HG03439 (cell line): ENCODE measurements around the gene RGS16.

Experiments used
- ATAC-seq: cut with Tn5 transposase; IDR thresholded peaks from one replicate; pipeline ENCODE4 v1.9.1; 2021; ENCODE audit warnings: mild to moderate bottlenecking, moderate library complexity; ENCODE audit not compliant: unreplicated experiment

The RGS16 gene

DNA sequence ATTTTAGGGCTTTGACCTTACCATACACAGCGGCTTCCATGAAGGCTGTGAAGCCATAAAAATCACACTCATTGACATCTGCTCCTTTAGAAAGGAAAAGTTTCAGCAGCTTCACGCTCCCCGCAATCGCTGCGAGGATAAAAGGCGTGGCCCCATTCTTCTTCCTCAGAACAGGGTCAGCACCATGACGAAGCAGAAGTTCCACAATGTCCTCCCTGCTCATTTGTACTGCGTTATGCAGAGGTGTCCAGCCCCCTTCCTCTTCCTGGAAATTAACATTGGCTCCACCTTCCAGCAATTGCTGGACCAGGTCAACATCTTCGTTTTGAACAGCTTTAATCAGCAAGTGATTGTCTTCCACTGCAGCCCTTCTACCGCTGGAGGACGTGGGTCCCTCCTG is 17.8 kb downstream of the RGS16 start:
- ATAC-seq = no peak

DNA sequence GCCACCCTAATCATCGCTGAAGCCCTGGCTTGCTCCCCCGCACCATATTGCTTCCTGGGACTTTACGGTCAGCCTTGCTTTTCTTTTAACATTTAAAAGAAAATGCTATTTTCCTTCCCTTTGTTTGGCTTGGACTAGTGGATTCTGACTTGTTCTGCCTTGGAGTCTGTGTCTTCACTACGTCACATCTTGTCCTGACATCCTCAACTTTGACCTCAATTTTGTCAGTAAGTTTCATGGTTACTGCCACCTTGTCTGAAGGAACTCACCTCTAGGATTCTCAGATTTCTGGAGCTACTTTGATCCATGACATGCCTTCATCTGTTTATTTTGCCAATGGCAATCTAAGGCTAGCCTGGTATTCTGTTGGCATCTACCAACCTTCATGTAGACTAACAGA is 19.4 kb downstream of the RGS16 start:
- no peak for ATAC-seq

- no peak for ATAC-seq
Observed at GRCh38 chr1:182580736-182581135, 23.5 kb downstream of the RGS16 start.

GRCh38 chr1:182575540-182576149 is 28.5 kb downstream of the RGS16 start:
- ATAC-seq = no peak

- no peak for ATAC-seq
Observed at GRCh38 chr1:182574156-182574555, 30.0 kb downstream of the RGS16 start.

GRCh38 chr1:182570611-182570970 is 33.6 kb downstream of the RGS16 start:
- no peak for ATAC-seq

DNA sequence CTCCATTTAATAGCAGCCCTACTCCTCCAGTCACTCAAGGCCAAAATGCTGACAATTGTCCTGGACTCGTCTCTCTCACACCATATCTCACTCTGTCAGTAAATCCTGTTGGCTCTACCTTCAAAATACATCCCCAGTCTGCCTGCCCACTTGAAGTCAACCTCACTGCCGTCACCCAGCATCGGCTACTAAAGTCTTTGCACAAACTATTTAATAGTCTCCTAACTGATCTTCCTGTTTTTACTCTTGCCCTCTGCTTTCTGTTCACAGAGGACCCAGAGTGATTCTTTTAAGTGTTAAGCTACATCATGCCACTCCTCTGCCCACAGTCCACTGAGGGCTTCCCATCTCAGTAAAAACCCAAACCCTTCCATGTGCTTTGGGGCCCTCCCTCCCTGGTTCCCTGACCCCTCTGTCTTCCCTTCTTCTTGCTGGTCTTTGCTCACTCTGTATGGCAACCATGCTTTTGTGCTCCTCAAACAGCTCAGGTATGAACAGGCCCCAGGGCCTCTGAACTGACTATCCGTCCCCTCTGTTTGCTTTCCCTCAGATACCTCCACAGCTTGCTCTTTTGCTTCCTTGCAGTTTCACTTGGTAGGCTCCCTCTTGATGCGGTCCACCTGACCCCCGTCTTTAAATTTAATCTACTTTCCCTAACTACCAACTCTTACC is 34.1 kb downstream of the RGS16 start:
- no peak for ATAC-seq

- ATAC-seq = no peak
Observed at GRCh38 chr1:182568647-182569284, 35.4 kb downstream of the RGS16 start.

DNA sequence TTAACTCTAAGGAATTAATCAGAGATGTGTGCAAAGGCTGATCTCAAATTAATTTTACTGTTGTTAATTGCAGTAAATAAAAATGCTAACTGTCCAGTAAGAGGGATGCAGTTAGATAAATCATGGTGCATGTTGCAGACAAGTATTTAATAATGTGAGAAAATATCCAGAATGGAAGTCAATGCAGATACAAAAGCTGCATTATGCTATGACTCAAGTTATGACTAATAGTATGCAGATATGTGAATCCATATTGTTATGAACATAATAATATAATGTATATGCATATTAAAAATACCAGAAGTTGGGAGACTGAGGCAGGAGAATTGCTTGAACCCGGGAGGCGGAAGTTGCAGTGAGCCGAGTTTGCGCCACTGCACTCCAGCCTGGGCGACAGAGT is 36.6 kb downstream of the RGS16 start:
- ATAC-seq = no peak

DNA sequence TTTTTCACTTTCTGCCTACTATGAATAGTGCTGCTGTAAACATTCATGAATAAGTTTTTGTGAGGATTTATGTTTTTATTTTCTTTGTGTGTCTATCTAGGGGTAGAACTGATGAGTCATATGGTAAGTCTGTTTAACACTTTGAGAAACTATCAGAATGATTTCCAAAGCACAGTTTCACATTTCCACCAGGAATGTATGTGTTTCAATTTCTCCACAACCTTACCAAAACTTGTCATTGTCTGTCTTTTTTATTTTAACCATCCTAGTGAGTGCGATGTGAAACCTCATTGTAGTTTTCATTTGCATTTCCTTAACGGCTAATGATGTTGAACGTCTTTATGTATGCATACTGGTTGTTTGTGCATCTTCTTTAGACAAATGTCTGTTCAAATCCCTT is 38.7 kb downstream of the RGS16 start:
- ATAC-seq = no peak

DNA sequence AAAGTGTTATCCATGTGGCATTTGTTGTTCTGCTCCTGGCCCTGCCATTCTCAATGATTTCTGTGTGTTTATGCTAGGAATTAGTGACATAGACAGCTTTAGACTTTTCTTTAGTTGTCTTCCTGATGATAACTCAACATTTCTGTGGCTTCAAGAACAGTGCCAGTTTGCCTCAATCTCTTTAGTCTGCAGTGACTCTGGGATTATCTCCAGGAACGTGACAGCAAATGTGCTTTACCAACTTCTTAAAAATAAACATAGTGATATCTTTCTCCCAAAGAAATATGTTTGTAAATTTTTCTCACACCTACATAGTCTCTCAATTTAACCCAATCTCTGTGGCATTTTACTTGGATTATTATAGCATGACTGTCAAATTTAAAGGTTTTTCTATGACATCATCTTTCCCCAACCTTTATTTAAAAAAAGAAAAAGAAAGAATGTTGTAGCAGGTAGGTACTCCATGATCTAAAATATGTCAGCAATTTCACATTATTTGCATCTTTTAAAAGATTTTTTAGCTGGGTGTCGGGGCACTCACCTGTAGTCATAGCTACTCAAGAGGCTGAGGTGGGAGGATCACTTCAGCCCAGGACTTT is 39.7 kb downstream of the RGS16 start:
- ATAC-seq = no peak

- no peak for ATAC-seq
Observed at GRCh38 chr1:182563095-182563494, 41.1 kb downstream of the RGS16 start.

GRCh38 chr1:182561456-182561855 is 42.7 kb downstream of the RGS16 start:
- ATAC-seq = no peak

DNA sequence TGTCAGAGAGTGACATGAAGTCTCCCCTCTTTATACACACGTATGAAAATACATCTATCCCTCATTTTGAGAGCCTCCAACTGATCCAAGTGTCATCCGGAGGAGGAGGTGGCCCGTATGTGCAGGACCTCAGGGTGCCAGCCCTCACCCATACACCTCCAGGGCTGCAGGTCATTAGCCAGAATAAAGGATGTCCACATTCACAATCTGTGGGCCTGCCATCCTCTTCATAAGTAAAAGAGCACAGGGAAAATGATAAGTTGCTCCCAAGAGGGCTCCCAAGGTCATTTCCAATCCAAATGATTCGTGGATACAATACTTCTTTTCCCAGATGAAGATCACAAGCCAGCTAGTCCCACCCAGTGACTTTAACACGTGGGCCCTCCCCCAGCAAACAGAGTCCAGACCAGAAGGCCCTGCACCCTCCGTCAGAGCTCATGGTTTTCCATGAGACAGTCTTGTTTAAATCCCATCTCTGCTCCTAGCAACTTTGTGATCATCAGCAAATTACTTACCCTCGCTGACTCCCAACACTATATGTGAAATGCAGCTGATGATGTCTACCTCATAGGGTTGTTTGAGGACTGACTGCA is 43.7 kb downstream of the RGS16 start:
- no peak for ATAC-seq

DNA sequence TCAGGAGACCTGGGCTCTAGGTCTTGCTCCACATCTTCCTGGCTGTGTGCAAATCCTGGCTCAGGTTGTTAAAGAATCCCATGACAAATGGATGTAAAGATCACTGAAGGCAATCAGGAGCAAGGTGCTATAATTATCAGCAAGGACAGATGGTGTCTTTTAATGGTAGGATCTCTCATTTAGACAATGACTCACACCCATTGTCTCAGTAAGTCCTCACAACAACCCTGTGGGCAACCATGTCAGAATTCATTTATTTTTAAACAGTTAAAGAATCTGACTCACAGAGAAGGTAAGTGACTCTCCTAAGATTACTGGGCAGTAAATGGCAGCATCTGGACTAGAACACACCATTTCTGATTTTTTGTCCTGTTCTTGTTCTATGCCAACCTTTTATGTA is 47.9 kb downstream of the RGS16 start:
- no peak for ATAC-seq

GRCh38 chr1:182555493-182555892 is 48.7 kb downstream of the RGS16 start:
- no peak for ATAC-seq

- ATAC-seq = no peak
Observed at GRCh38 chr1:182552527-182552926, 51.7 kb downstream of the RGS16 start.

- no peak for ATAC-seq
Observed at GRCh38 chr1:182549811-182550210, 54.4 kb downstream of the RGS16 start.

DNA sequence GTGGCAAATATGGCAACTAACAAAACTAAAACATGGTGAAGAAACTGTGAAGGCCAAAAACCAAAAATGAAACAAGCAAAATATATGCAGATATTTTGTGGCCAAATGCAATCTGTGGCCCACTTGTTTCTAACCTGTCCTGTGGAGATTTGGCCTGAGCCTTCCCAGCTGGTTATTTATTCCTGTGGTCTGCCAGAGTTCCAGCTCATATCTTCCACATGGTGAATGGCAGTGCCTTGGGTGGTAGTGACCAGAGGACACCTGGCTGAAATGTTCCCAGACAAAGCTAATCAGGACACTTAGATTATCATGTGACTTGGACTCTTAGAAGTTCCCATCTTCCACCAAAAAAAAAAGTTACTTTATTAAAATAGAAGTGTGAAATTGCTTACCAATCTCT is 54.8 kb downstream of the RGS16 start:
- ATAC-seq = no peak
